DMS 273 (cell line): ENCODE data around the gene TENT5A.

ENCODE experiments used
- DNase-seq: peaks from one replicate; lab custom pipeline; 2025; ENCODE audit not compliant: unreplicated experiment; lab: John Stamatoyannopoulos, UW

Gene TENT5A

DNA sequence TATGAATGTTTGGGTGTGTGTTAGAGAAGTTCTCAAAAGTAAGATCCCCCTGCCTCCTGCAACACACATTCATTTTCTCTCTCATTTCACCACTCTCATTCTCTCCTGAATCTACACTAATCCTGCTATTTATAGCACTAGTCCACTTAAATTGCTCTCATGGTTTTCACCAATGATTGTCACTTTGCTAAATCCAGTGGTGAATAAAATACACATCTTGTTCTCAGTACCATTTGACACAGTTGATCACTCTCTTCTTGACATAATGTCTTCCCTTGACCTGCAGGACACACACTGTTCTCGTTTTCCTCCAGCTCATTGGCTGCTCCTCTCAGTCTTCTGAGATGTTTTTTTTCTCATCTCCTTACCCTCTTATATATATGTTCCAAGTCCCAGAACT, 32.1 kb downstream of the TENT5A start:
- DNase-seq: no peak

DNA sequence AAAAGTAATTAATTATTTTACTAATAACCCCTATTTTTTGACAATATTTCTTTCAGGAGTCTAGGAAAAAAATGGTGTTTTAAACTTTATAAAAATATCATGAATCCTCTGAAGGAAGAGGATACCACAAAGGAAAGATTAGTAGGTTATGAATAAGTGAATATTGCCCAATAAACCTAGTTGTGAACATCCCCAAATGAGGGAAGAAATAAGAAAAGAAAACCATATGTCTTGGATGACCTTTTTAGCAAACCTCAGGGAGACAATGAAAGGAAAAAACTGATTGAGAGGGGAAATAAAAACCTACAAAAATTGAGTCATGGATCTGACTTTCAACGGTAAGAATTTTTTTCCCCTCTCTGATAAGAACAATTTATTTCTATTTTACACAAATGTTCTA, 34.4 kb downstream of the TENT5A start:
- no peak for DNase-seq

GRCh38 chr6:81714684-81715083, 37.8 kb downstream of the TENT5A start:
- DNase-seq: no peak

DNA sequence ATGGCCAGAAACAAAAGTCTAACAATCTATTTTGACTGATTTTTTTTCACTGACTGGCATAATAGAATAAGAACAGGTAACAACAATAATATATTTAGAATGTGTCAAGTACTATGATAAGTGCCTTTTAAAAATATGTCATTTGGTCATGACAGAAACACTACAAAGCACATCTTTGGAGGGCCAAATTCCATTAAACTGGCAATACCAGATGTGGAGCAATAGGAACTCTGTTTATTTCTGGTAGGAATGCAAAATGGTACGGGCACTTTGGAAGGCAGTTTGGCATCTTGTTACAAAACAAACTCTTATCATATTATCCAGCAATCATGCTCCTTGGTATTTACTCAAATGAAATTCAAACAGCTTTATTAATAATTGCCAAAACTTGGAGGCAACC, 39.3 kb downstream of the TENT5A start:
- DNase-seq: no peak

- no peak for DNase-seq
Observed at GRCh38 chr6:81708113-81708699, 44.3 kb downstream of the TENT5A start.

DNA sequence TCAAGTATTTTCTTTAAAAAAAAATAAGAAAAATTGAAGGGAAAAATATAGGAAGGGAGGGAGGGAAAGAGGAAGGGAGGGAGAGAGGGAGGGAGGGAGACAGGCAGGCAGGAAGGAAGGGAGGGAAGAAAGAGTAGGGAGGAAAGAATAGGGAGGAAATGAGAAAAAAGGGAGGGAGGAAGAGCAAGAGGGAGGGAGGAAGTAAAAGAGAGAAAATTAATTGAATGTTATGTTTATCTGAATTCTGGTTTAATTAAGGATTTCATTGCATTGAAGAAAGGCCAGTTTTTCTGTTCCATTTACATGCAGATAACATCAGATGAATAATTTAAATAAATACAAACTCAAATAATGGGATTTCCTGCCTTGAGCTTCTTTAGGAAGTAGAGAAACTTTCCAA, 47.8 kb downstream of the TENT5A start:
- no peak for DNase-seq

GRCh38 chr6:81700414-81700813, 52.1 kb downstream of the TENT5A start:
- DNase-seq: no peak

GRCh38 chr6:81697559-81697958, 54.9 kb downstream of the TENT5A start:
- DNase-seq: no peak

- DNase-seq: no peak
Observed at GRCh38 chr6:81696524-81696923, 56.0 kb downstream of the TENT5A start.
